ENCODE data around the gene NDUFAF4.

NDUFAF4 gene

GRCh38 chr6:96897396-96898240 is at the start of gene NDUFAF4:
TSS of gene NDUFAF4 (minus strand) at chr6:96897891. CDS start at chr6:96897801, 90 bp downstream.
- FAIRE-seq, result no peak

GRCh38 chr6:96947055-96947454 is 49.4 kb upstream of the NDUFAF4 start:
- no peak for FAIRE-seq

- FAIRE-seq, result no peak
Measured at GRCh38 chr6:96943555-96944215, 46.0 kb upstream of the NDUFAF4 start.

- FAIRE-seq, result no peak
Measured at GRCh38 chr6:96942676-96943075, 45.0 kb upstream of the NDUFAF4 start.

GRCh38 chr6:96940322-96940721 is 42.6 kb upstream of the NDUFAF4 start:
- FAIRE-seq, result no peak

GRCh38 chr6:96939007-96939805 is 41.5 kb upstream of the NDUFAF4 start:
- no peak for FAIRE-seq

GRCh38 chr6:96934087-96934486 is 36.4 kb upstream of the NDUFAF4 start:
- no peak for FAIRE-seq

GRCh38 chr6:96931198-96931597 is 33.5 kb upstream of the NDUFAF4 start:
- FAIRE-seq, result no peak

- FAIRE-seq, result no peak
Measured at GRCh38 chr6:96929741-96930140, 32.0 kb upstream of the NDUFAF4 start.

GRCh38 chr6:96927660-96928059 is 30.0 kb upstream of the NDUFAF4 start:
- no peak for FAIRE-seq

- no peak for FAIRE-seq
Measured at GRCh38 chr6:96926425-96926824, 28.7 kb upstream of the NDUFAF4 start.

- FAIRE-seq, result no peak
Measured at GRCh38 chr6:96925290-96925687, 27.6 kb upstream of the NDUFAF4 start.

- FAIRE-seq, result no peak
Measured at GRCh38 chr6:96923871-96924493, 26.3 kb upstream of the NDUFAF4 start.

GRCh38 chr6:96923400-96923799 is 25.7 kb upstream of the NDUFAF4 start:
- FAIRE-seq, result no peak

GRCh38 chr6:96917098-96917497 is 19.4 kb upstream of the NDUFAF4 start:
- no peak for FAIRE-seq

- no peak for FAIRE-seq
Measured at GRCh38 chr6:96913621-96914020, 15.9 kb upstream of the NDUFAF4 start.

- FAIRE-seq, result no peak
Measured at GRCh38 chr6:96911751-96912150, 14.1 kb upstream of the NDUFAF4 start.

- no peak for FAIRE-seq
Measured at GRCh38 chr6:96911171-96911570, 13.5 kb upstream of the NDUFAF4 start.

- no peak for FAIRE-seq
Measured at GRCh38 chr6:96909811-96910210, 12.1 kb upstream of the NDUFAF4 start.

- no peak for FAIRE-seq
Measured at GRCh38 chr6:96907498-96907897, 9.8 kb upstream of the NDUFAF4 start.

- no peak for FAIRE-seq
Measured at GRCh38 chr6:96900873-96901272, 3.2 kb upstream of the NDUFAF4 start.

- FAIRE-seq, result no peak
Measured at GRCh38 chr6:96899451-96899998, 1.8 kb upstream of the NDUFAF4 start.

- FAIRE-seq, result no peak
Measured at GRCh38 chr6:96899019-96899418, 1.3 kb upstream of the NDUFAF4 start.

Data from colon (tissue), 2 donors.